DMS 273 treated with DMSO at 0.1 percent for 48 hours (cell line): ENCODE results near the gene DOK3.

Experiments
- DNase-seq: peaks from one replicate; lab custom pipeline; 2025; lab: John Stamatoyannopoulos, UW

Gene DOK3

GRCh38 chr5:177483042-177483441, 26.6 kb downstream of the DOK3 start:
- no peak for DNase-seq

- no peak for DNase-seq
Observed at GRCh38 chr5:177482359-177482795, 27.2 kb downstream of the DOK3 start.

- DNase-seq, result no peak
Observed at GRCh38 chr5:177479774-177480173, 29.9 kb downstream of the DOK3 start.

- no peak for DNase-seq
Observed at GRCh38 chr5:177478711-177479646, 30.6 kb downstream of the DOK3 start.

GRCh38 chr5:177477701-177478477, 31.7 kb downstream of the DOK3 start:
- no peak for DNase-seq

- DNase-seq, result no peak
Observed at GRCh38 chr5:177476531-177477233, 32.9 kb downstream of the DOK3 start.

GRCh38 chr5:177475563-177476427, 33.8 kb downstream of the DOK3 start:
- DNase-seq, result no peak

GRCh38 chr5:177474846-177475562, 34.6 kb downstream of the DOK3 start:
- DNase-seq, result no peak

DNA sequence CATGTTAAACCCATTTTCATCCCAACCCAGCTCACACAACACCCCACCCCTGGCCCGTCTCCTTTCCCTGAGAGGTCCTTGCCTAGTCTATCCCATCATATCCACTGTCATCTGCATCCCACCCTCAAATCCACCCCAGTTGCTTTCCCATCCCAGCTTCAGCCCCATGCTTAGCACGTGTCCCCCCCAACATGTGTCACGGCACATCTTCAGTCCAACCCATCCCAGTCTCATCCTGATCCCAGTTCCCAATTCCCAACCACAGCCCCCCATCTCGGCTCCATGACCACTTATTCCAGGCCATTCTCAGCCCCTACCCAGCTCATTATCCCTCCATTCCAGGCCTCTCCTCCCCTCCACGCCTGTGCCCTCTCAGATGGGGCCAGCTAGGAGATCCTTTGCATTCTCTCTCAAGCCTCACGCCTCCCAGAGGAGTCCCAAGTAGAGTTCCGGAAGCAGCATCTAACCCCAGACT, 35.6 kb downstream of the DOK3 start:
- DNase-seq, result no peak

GRCh38 chr5:177473443-177474001, 36.1 kb downstream of the DOK3 start, which contains the start of gene DBN1:
Gene DBN1 (minus strand): TSS chr5:177473634. CDS start chr5:177473521, 113 bp downstream.
- DNase-seq, result no peak

DNA sequence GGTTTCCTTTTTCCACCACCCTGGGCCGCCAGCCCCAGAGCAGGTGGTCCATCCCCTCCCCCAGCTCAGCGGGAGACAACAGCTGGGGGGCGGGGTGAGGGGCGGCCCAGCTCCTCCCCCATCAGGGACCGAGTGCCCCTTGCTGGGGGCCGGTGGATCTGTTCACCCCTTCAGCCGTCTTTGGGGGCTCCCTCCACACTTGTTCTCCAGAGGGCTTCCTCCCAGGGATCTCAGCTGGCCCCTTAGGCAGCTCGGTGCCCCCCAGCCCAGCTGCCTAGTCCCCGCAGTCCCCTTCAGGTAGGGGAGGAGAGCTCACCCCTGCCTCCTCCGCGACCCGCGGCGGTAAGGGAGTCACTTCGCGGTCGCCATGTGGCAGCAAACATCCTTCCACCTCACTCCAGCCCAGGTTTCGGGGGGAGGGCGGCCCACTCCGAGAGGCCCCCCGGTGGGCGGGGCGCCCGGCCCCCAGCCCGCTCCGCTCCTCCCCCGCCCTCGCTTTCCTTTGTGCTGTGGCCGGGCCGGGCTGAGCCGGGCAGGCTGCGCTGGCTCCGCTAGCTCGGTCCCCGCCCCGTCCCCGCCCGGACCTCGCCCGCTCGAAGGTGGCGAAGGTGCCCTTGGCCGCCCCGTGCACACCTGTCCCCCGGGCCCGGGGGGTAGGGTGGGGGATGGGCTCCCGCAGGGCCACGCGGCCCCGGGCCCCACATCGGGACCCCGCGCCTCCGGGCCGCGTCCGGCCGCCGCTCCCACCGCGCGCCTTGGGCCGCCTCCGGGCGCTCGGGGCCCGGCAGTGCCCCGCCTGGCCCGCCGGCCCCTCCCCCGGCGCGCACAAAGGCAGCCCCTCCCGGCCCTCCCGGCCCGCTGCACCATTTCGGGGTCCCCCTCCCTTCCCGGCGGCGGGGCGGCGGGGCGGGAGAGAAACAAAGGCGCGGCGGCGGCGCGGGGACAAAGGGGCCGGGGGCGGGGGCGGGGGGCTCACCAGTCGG, 36.9 kb downstream of the DOK3 start:
- no peak for DNase-seq

DNA sequence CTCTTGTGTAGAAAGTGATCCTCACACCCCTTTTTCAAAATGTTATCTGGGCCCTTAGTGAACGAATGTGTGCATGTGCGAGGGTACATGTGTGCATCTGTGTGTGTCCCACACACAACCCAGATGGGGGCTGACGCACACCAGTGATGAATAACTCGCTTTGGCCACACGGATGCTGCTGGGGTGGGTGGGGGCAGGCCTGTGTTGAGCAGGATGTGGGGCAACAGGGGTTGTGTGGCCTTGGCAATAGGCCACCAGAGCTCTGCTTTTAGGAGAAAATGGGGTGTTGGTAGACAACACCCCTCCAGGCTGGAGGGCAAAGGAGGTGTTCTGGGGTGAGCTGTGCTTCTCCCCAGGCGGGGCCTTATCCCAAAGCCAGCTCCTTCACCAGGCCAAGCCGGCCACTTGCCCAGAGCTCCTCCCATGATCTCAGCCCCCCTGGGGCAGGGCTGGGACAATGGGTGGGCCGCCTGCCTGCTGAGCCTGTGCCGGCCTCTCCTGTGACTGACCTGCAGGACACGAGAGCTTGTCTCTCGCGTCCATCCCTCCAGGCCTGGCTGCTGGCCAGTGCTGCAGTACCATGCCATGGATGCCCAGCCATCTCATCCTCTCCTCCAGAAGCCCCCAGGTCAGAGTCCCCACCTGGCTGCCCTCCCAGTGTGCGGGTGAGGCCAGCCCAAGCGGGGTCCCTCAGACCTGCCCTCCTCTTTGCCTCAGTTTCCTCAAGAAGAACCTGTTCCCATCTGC, 37.8 kb downstream of the DOK3 start:
- no peak for DNase-seq

- DNase-seq, result no peak
Observed at GRCh38 chr5:177470759-177471536, 38.7 kb downstream of the DOK3 start.

DNA sequence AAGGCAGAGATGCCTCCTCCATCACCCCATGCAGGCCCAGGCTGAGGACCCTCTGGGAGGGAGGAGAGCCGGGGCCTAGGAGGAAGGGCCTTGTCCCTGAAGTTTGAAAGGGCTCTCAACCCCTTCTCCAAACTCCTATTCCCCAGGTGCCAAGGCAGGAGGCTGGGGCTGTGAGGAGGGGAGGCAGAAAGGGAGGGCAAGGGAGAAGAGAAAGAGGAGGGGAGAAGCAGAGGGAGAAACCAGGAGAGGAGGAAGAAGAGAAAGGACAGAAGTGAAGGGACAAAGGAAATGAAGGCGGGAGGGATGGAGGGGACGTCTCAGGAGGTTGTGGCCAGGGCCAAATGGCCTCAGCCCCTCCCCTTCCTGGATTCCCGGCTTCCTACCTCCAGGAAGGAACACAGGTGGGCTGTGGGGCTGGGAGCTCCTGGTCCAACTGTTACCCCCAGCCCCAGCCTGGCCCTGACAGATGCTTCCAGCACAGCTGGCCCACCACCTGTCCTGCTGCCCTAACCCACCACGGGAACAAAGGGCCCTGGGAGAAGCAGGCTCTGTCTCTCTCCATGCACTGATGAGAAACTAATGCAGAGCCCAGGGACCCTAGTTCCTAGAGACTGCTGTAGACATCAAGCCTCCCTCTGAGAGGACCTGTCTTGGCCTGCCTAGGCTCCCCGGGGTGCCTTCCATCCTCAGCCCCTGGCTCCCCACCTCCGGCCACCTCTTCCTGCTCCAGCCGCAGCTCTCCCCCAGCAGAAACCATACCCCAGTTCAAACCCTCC, 39.7 kb downstream of the DOK3 start:
- no peak for DNase-seq

GRCh38 chr5:177468685-177469628, 40.7 kb downstream of the DOK3 start:
- DNase-seq, result no peak

DNA sequence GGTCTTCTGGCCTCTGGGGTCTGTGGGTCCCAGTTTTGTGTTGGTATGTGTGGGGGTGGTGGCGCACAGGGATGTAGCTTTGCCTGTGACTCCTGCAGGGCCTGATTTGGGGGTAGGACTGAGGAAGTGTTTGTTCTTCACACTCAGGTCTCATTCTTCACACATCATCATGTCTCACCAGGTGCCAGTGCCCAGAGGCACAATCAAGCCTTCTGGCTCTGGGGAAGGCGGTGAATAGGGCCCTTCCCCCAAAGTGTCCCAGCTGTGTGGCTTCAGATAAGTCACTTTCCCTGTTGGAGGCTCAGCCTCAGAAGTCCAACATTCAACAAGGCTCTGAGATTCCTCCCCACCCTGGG, 41.3 kb downstream of the DOK3 start:
- DNase-seq, result no peak
